ENCODE results near the gene PIGN.

Gene PIGN

DNA sequence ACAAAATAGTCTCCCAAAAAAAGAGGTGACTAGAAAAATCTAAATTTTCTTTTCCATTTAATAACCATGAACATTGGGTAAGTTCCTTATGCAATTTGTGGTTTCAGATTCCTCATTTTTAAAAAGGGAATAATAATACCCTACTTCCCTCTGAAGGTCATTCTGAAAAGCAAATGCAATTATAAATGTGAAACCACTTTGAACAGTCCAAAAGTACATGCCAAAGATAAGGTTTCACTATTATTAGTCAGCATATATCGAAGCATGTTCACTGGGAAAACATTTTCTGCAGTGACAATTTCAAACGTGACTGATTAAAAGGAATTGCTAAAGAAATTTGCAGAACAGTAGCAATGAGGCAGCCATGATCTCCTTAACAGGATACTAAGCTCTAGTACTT, 193.9 kb downstream of the PIGN start:
- no peak for DNase-seq

DNA sequence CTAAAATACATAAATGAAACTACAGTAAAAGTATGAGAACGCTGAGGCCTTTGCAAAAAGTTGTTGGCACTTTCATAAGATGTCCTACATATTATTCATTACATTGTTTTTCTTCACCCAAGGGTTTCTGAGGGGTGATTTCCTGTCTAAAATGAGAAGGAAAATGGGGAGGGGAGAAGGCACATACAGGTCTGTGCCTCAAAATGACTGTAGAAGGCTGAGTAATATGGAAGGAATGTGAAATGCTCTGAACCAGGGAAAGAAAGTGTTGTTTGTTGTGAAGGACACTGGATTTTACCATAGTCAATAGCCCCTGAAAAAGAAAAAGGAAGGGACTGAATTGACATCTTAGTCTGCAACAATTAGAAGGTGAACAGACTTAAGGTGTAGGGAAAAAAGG, 194.6 kb downstream of the PIGN start:
- no peak for DNase-seq

DNA sequence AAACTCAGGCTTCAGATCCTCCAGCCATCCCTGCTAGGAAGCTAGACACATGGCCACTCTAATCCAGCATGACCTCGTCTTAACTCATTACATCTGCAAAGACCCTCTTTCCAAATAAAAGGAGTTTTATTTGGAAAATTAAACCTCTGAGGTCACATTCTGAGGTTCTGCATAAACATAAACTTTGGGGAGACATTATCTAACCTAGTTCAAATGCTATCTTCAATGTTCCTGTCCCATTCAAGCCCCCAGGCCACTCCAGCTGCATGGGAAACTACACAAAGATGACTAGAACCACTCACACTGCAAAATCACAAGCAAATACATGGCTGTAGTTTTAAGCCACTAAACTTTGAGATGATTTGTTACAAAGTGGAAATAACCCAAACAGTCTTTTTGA, 195.0 kb downstream of the PIGN start:
- no peak for DNase-seq

DNA sequence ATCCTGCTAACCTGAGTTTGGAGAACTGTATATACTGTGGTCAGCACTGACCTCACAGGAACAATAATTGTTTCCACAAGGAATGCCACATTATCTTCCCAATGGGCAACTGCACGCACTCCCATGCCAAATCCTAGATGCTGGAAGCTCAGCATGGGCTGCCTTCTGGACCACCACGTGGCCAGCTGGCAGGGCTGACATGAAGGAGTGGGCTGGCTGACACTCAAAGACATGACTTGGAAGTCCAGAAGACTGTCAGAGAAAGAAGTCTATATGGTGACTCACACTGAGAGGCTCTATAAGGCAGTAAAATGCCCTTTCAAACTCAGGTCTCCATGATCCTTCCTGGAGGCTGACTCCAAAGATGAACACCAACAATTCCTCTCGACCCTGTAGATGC, 195.7 kb downstream of the PIGN start:
- DNase-seq = no peak
